Panc1 (cell line): ENCODE data around the gene NR5A2. TPM values are rescaled to one million over a fixed set of nuclear protein-coding genes. Genes with fewer than 3 reads are reported as not detected.

ENCODE experiments used
- ATAC-seq: fragments of 200-7000 bp; cut with Tn5 transposase; 2 replicates; pipeline ENCODE4 v1.9.1; 2020; ENCODE audit warnings: mild to moderate bottlenecking, moderate library complexity
- BruUV-seq: library from RNA; stranded (reverse); fragments of 400-500 nt; replicated peaks from 2 replicates; lab custom pipeline; 2021; lab: Mats Ljungman, UMichigan
- CTCF ChIA-PET: fragments of 300-600 bp; sonication (Branson Sonifier 250); formaldehyde crosslinking; loops from one replicate; lab custom pipeline; 2022; ENCODE audit warnings: antibody characterized with exemption; lab: Charles Lee
- POLR2A ChIA-PET: fragments of 300-600 bp; sonication (Branson Sonifier 250); formaldehyde crosslinking; loops from one replicate; lab custom pipeline; 2022; ENCODE audit warnings: antibody characterized with exemption; lab: Charles Lee
- DNase-seq: peaks from one replicate; pipeline ENCODE4 v3.0.0-alpha.2; 2010; ENCODE audit warnings: low read depth, low spot score
- H3K27ac ChIP-seq: 2 replicates; pipeline ENCODE4 v1.5.1; 2011; ENCODE audit warnings: mild to moderate bottlenecking, low read length, inconsistent platforms
- H3K27me3 ChIP-seq: fragments of 200-500 bp; sonication (Bioruptor generic); 2 replicates; pipeline ENCODE4 v1.6.0; 2014; ENCODE audit warnings: low read length, inconsistent platforms; ENCODE audit not compliant: control insufficient read depth, insufficient read depth
- H3K36me3 ChIP-seq: fragments of 200-500 bp; sonication (Bioruptor generic); 2 replicates; pipeline ENCODE4 v1.5.1; 2014; ENCODE audit warnings: inconsistent platforms, mild to moderate bottlenecking, low read length, moderate library complexity; ENCODE audit not compliant: control insufficient read depth, insufficient read depth
- H3K4me1 ChIP-seq: 2 replicates; pipeline ENCODE4 v1.5.1; 2011; ENCODE audit warnings: inconsistent platforms, mild to moderate bottlenecking, low read length, moderate library complexity; ENCODE audit not compliant: control insufficient read depth, insufficient read depth
- H3K4me3 ChIP-seq, 2 experiments: 2 replicates each; pipeline ENCODE4 v1.5.1; 2011 to 2012; ENCODE audit warnings: low read depth in 2 of 2, low read length in 2 of 2, mild to moderate bottlenecking in 2 of 2, inconsistent platforms in 1 of 2, moderate library complexity in 1 of 2
- H3K9me3 ChIP-seq: fragments of 200-500 bp; sonication (Bioruptor generic); 2 replicates; pipeline ENCODE4 v1.5.1; 2014; ENCODE audit warnings: low read depth, mild to moderate bottlenecking, inconsistent platforms, low read length, moderate library complexity; ENCODE audit not compliant: control insufficient read depth, insufficient read depth
- CTCF ChIP-seq: fragments of 450-650 bp; IDR thresholded peaks from 2 replicates; pipeline ENCODE4 v1.5.1; 2017; ENCODE audit warnings: mild to moderate bottlenecking
- POLR2AphosphoS5 ChIP-seq: IDR thresholded peaks from 2 replicates; pipeline ENCODE4 v1.6.1; 2012; ENCODE audit warnings: mild to moderate bottlenecking, low read depth, low read length, moderate library complexity
- SIN3A ChIP-seq: IDR thresholded peaks from 2 replicates; pipeline ENCODE4 v1.6.1; 2012; ENCODE audit warnings: low read depth, mild to moderate bottlenecking, low read length, moderate library complexity, borderline replicate concordance; ENCODE audit not compliant: insufficient read depth
- TCF7L2 ChIP-seq: IDR thresholded peaks from 2 replicates; pipeline ENCODE4 v1.6.1; 2011; ENCODE audit warnings: mild to moderate bottlenecking, low read depth, low read length, inconsistent platforms
- in situ Hi-C: cut with HindIII; loops from 2 replicates; pipeline ENCODE4 v1.10.0; 2016; ENCODE audit warnings: low sequenced_read_pairs, low pct_unique_long_range_greater_than_20kb
- intact Hi-C: fragments of 100-400 bp; cut with micrococcal nuclease; formaldehyde crosslinking; loops from one replicate; pipeline ENCODE4 v1.10.0; 2022; ENCODE audit not compliant: unreplicated experiment
- total RNA-seq: library from RNA; stranded (reverse); gene quantifications from one replicate; pipeline ENCODE4 v1.2.1, GENCODE V29; 2021; ENCODE audit not compliant: unreplicated experiment
- TF ChIP-seq, protein P1 (sequence below), 2 experiments: IDR thresholded peaks; 2 replicates each; pipeline ENCODE4 v1.6.1; 2011 to 2012; ENCODE audit warnings: low read depth in 2 of 2, control low read depth in 1 of 2, low read length in 1 of 2, mild to moderate bottlenecking in 1 of 2, moderate library complexity in 1 of 2; ENCODE audit not compliant: insufficient read depth in 1 of 2

The NR5A2 gene
- total RNA-seq, 1 experiment from 2014 or later = 4.3 TPM

- DNase-seq (no peak), ATAC-seq (no peak)
- intact Hi-C loops = no loop called here
- Histone ChIP-seq H3K9me3 (no peaks in the 10 kb centered on the region), H3K4me1 (no peaks in the 10 kb centered on the region), H3K27ac (no peak overlapping the region), H3K27me3 (no peaks in the 10 kb centered on the region), H3K4me3 (no peak overlapping the region), H3K36me3 (no peaks in the 10 kb centered on the region)
- TF ChIP-seq POLR2AphosphoS5 (no peak), SIN3A (no peak), CTCF (no peak), TCF7L2 (no peak)
- TF ChIP-seq, protein P1, sequence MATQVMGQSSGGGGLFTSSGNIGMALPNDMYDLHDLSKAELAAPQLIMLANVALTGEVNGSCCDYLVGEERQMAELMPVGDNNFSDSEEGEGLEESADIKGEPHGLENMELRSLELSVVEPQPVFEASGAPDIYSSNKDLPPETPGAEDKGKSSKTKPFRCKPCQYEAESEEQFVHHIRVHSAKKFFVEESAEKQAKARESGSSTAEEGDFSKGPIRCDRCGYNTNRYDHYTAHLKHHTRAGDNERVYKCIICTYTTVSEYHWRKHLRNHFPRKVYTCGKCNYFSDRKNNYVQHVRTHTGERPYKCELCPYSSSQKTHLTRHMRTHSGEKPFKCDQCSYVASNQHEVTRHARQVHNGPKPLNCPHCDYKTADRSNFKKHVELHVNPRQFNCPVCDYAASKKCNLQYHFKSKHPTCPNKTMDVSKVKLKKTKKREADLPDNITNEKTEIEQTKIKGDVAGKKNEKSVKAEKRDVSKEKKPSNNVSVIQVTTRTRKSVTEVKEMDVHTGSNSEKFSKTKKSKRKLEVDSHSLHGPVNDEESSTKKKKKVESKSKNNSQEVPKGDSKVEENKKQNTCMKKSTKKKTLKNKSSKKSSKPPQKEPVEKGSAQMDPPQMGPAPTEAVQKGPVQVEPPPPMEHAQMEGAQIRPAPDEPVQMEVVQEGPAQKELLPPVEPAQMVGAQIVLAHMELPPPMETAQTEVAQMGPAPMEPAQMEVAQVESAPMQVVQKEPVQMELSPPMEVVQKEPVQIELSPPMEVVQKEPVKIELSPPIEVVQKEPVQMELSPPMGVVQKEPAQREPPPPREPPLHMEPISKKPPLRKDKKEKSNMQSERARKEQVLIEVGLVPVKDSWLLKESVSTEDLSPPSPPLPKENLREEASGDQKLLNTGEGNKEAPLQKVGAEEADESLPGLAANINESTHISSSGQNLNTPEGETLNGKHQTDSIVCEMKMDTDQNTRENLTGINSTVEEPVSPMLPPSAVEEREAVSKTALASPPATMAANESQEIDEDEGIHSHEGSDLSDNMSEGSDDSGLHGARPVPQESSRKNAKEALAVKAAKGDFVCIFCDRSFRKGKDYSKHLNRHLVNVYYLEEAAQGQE (IDR thresholded peaks at IDR 0.05; ENCODE audit: insufficient read depth in 1 of 2, low read depth in 2 of 2, low read length in 1 of 2) = no peak
- ChIA-PET POLR2A (no interaction called here), CTCF (no interaction called here)
- in situ Hi-C loops = no loop called here
- no TSS peak for BruUV-seq
Observed at GRCh38 chr1:200166411-200166810, 138.9 kb downstream of the NR5A2 start.

DNA sequence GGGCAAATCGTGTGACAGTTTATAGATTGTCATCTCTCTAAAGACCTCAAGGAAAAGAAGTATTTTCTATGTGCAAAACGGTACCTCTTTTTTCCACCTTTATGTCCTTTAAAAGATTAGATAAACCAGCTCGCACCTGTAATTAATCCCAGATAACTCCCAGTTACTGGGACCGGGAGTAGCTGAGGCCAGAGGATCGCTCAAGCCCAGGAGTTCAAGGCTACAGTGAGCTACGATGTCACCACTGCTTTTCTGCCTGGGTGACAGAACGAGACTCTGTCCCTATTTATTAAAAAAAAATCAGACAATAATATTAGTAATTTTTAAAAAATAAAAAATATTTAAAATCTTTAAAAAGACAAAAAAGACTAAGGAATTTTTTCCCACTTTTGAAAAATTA is 141.4 kb downstream of the NR5A2 start:
- no peaks in the 10 kb centered on the region for H3K9me3 ChIP-seq
- no peaks in the 10 kb centered on the region for H3K4me1 ChIP-seq
- ChIA-PET POLR2A (interaction anchor here (0.6 kb wide), 1 partner anchor 1290 kb away, joined by 3 read pairs; no protein-coding TSS in a partner anchor), CTCF (no interaction called here)
- H3K27me3 ChIP-seq = no peaks in the 10 kb centered on the region
- DNase-seq (no peak), ATAC-seq (no peak)
- no peak for TF ChIP-seq CTCF
- TF ChIP-seq, protein P1 (IDR thresholded peaks at IDR 0.05; ENCODE audit: insufficient read depth in 1 of 2, low read depth in 2 of 2, low read length in 1 of 2) = no peak
- no peak for TF ChIP-seq SIN3A
- intact Hi-C loops = no loop called here
- no peak overlapping the region for H3K27ac ChIP-seq
- BruUV-seq = no TSS peak
- no peaks in the 10 kb centered on the region for H3K36me3 ChIP-seq
- in situ Hi-C loops = no loop called here
- H3K4me3 ChIP-seq = no peak overlapping the region
